Vagina (tissue), 2 donors: ENCODE data around the gene ACOX3. TPM values are rescaled to one million over a fixed set of nuclear protein-coding genes. Genes with fewer than 3 reads are reported as not detected.
A peak's percentile ranks its signal among the peaks of the same experiment; 100 is the strongest.

Experiments used
- DNase-seq, 2 donors: peaks; one replicate each; pipeline ENCODE4 v3.0.0-alpha.2; 2017; ENCODE audit errors: extremely low spot score in 2 of 2
- H3K27ac ChIP-seq: fragments of 200-600 bp; sonication (generic); one replicate; pipeline ENCODE4 v1.5.1; 2019
- H3K27me3 ChIP-seq: fragments of 200-600 bp; sonication (generic); one replicate; pipeline ENCODE4 v1.5.1; 2019
- H3K36me3 ChIP-seq, 2 donors: fragments of 200-600 bp; sonication (generic); one replicate each; pipeline ENCODE4 v1.5.1; 2017 to 2019
- H3K4me1 ChIP-seq: fragments of 200-600 bp; sonication (generic); one replicate; pipeline ENCODE4 v1.5.1; 2019
- H3K4me3 ChIP-seq, 2 donors: fragments of 200-600 bp; sonication (generic); 1 replicate in 1 of 2; 2 replicates in 1 of 2; pipeline ENCODE4 v1.5.1; 2016 to 2019
- H3K9me3 ChIP-seq: fragments of 200-600 bp; sonication (generic); one replicate; pipeline ENCODE4 v1.5.1; 2019
- POLR2A ChIP-seq, 2 donors: fragments of 450-650 bp; IDR thresholded peaks; one replicate each; pipeline ENCODE4 v1.6.1; 2017; ENCODE audit warnings: antibody characterized with exemption in 2 of 2, mild to moderate bottlenecking in 2 of 2, moderate library complexity in 2 of 2
- POLR2AphosphoS5 ChIP-seq, 2 donors: sonication (generic); formaldehyde crosslinking; IDR thresholded peaks; one replicate each; pipeline ENCODE4 v1.9.0; 2017; ENCODE audit warnings: antibody characterized with exemption in 2 of 2, mild to moderate bottlenecking in 2 of 2, low read depth in 1 of 2; ENCODE audit not compliant: insufficient read depth in 1 of 2
- intact Hi-C: fragments of 100-400 bp; cut with DNase I; formaldehyde crosslinking; loops from one replicate; pipeline ENCODE4 v1.15.1; 2023
- total RNA-seq: library from RNA; depleted of rRNA; stranded (reverse); fragments of >200 nt; gene quantifications from one replicate; pipeline ENCODE4 v1.2.3, GENCODE V29; 2016
- TF ChIP-seq, protein P1 (sequence below), 3 experiments: fragments of 450-650 bp in 2 of 3; fragments of 200-600 bp in 1 of 3; sonication (generic) in 1 of 3; IDR thresholded peaks; one replicate each; pipeline ENCODE4 v1.5.1; 2017 to 2019; ENCODE audit warnings: antibody characterized with exemption in 3 of 3, mild to moderate bottlenecking in 2 of 3, moderate library complexity in 2 of 3

Gene ACOX3
- total RNA-seq, 1 donor from 2014 or later, result 46.9 TPM

DNA sequence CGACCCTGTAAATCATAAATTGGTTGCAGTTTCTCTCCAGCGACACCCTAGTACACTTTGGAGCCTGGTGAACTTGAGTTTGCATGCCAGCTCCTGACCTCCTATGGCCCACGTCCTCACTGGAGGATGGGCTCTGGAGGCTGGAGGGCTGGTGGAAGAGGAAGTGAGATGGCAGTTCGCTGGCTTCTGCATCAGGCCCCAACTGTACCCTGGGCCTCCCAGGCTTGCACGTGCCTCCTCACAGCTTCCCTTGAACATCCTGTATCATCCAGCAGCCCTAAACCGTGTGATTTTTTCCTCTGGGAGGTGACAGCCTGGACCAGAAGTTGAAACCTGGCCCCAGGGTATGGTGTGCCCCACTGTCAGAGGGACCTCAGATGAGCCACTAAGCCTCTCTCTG lies 92.5 kb downstream of the ACOX3 start:
- intact Hi-C loops, result no loop called here
- TF ChIP-seq, protein P1, sequence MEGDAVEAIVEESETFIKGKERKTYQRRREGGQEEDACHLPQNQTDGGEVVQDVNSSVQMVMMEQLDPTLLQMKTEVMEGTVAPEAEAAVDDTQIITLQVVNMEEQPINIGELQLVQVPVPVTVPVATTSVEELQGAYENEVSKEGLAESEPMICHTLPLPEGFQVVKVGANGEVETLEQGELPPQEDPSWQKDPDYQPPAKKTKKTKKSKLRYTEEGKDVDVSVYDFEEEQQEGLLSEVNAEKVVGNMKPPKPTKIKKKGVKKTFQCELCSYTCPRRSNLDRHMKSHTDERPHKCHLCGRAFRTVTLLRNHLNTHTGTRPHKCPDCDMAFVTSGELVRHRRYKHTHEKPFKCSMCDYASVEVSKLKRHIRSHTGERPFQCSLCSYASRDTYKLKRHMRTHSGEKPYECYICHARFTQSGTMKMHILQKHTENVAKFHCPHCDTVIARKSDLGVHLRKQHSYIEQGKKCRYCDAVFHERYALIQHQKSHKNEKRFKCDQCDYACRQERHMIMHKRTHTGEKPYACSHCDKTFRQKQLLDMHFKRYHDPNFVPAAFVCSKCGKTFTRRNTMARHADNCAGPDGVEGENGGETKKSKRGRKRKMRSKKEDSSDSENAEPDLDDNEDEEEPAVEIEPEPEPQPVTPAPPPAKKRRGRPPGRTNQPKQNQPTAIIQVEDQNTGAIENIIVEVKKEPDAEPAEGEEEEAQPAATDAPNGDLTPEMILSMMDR (IDR thresholded peaks at IDR 0.05), result no peak
- TF ChIP-seq POLR2AphosphoS5 (IDR thresholded peaks at IDR 0.05; ENCODE audit: insufficient read depth in 1 of 2, low read depth in 1 of 2) (no peak), POLR2A (IDR thresholded peaks at IDR 0.05) (no peak)
- Histone ChIP-seq H3K27me3 (no peaks in the 10 kb centered on the region), H3K4me1 (peaks cover 28% of the 10 kb centered on the region), H3K9me3 (no peaks in the 10 kb centered on the region), H3K36me3 (no peaks in the 10 kb centered on the region), H3K27ac (no peak overlapping the region), H3K4me3 (no peak overlapping the region)
- DNase-seq, result peak in 1 of 2 donors; percentile 72

DNA sequence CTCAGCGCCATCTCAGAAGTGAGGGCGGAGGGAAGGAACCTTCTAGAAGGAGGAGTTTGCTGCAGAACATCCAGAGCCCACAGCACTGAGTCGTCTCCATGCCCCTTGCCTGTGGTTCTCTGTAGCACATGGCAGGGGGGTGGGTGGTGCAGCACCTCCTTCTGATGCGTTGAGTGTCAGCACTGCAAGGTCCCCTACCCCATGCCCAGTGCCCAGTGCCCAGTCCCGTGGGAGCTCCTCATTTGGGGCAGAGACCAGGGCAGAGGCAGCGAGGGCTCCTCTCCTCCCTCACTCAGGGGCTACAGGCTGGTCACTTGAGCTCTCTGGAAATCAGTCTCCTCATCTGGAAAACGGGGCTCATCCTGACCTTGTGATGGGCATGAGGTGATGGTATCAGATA lies 92.9 kb downstream of the ACOX3 start:
- intact Hi-C loops, result no loop called here
- no peak for TF ChIP-seq POLR2A (IDR thresholded peaks at IDR 0.05)
- no peak for TF ChIP-seq POLR2AphosphoS5 (IDR thresholded peaks at IDR 0.05; ENCODE audit: insufficient read depth in 1 of 2, low read depth in 1 of 2)
- TF ChIP-seq, protein P1 (IDR thresholded peaks at IDR 0.05), result no peak
- Histone ChIP-seq H3K4me3 (no peak overlapping the region), H3K36me3 (no peaks in the 10 kb centered on the region), H3K9me3 (no peaks in the 10 kb centered on the region), H3K4me1 (peaks cover 28% of the 10 kb centered on the region), H3K27ac (no peak overlapping the region), H3K27me3 (no peaks in the 10 kb centered on the region)
- DNase-seq, result peak in 1 of 2 donors; percentile 49

DNA sequence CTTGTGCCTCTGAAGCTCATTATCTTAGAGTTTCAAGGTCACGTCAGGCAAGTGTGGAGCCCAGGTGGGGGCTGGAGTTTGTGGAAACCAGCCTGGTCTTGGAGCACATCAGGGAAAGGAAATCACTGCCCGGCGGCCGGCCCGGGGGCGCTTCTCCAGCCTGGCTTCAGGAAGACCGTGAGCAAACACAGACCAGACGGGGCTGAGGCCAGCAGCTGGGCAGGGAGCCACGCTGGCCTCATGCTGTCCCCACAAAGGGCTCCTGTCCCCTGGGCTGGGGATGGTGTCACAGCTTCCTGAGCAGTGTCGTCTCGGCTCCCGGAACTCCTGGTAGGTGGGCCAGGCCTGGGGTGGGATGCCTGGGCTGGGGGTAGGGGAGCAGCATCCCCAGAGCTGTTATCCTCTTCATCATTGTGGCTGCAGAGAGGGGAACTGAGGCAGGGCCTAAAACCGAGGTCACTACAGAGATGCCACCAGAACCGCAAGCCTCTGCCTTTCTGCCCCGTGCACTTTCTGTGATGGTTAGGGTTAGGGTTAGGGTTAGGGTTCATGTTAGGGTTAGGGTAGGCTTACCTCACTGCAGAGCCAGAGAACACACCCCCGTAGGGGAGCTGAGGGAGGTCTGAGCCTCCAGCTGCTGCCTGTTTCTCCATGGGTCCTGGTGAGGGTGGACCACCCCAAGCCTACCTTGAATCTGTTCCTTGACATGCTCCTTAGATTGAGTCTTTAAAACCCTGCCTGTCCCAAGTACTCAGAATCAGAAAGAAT lies 93.5 kb downstream of the ACOX3 start:
- Histone ChIP-seq H3K27ac (no peak overlapping the region), H3K4me3 (no peak overlapping the region), H3K36me3 (no peaks in the 10 kb centered on the region), H3K27me3 (no peaks in the 10 kb centered on the region), H3K9me3 (no peaks in the 10 kb centered on the region), H3K4me1 (peaks cover 27% of the 10 kb centered on the region)
- DNase-seq, result peak in 1 of 2 donors; percentile 91
- intact Hi-C loops, result no loop called here
- TF ChIP-seq, protein P1 (IDR thresholded peaks at IDR 0.05), result no peak
- TF ChIP-seq POLR2AphosphoS5 (IDR thresholded peaks at IDR 0.05; ENCODE audit: insufficient read depth in 1 of 2, low read depth in 1 of 2), result no peak
- no peak for TF ChIP-seq POLR2A (IDR thresholded peaks at IDR 0.05)

DNA sequence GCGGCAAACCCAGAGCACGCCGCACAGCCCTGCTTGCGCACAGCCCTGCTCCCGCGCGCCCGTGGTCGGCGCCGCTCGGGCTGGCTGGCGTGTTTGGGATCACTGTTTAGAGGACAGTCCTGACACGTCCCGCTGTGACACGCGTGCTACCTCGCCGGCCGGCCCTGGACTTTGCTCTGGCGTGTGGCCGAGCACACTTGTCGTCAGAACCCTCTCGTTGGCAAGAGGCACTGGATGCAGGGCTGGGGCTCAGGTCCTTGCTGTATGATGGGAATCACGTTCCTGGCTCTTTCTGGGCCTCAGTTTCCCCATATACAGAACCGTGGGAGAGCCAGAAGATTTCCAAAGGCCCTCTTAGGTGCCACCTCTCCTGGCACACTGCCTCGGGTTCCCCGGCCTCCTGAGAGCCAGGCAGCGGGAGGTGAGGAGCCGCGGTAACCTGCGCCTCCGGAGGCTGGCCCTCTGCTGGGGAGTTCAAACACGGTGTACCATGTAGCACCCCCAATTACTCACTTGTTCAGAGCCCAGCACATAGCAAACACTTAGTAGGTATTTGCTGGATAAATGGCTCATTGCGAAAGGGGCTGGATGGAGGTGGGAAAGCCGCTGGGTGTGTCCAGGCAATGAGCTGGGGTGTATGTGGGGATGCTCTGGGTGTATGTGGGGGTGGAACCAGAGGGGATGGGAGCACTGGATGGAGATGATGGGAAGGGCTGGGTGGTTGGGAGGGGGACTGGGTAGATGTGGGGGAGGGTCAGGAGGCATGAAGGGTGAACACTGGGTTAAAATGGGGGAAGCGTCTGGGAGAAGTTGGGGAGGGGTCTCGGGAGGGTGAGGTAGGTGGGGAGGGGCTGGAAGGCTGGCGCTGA lies 94.3 kb downstream of the ACOX3 start:
- intact Hi-C loops, result no loop called here
- Histone ChIP-seq H3K9me3 (no peaks in the 10 kb centered on the region), H3K27ac (no peak overlapping the region), H3K4me1 (peaks cover 28% of the 10 kb centered on the region), H3K36me3 (no peaks in the 10 kb centered on the region), H3K4me3 (no peak overlapping the region), H3K27me3 (no peaks in the 10 kb centered on the region)
- DNase-seq, result peak; percentile 75 to 81
- TF ChIP-seq POLR2AphosphoS5 (IDR thresholded peaks at IDR 0.05; ENCODE audit: insufficient read depth in 1 of 2, low read depth in 1 of 2) (no peak), POLR2A (IDR thresholded peaks at IDR 0.05) (no peak)
- TF ChIP-seq, protein P1 (IDR thresholded peaks at IDR 0.05), result no peak
